Subcutaneous adipose tissue (tissue), 4 donors: ENCODE measurements around the gene MKLN1. TPM values are rescaled to one million over a fixed set of nuclear protein-coding genes. Genes with fewer than 3 reads are reported as not detected.

ENCODE experiments used
- total RNA-seq, 4 donors: library from RNA; depleted of rRNA; stranded (reverse); fragments of >200 nt; gene quantifications; one replicate each; pipeline ENCODE4 v1.1.0, GENCODE V29; 2016
- TF ChIP-seq, protein P1 (sequence below): fragments of 450-650 bp; IDR thresholded peaks from one replicate; pipeline ENCODE4 v1.5.1; 2016; ENCODE audit warnings: low read depth, mild to moderate bottlenecking, control low read depth, antibody characterized with exemption, moderate library complexity

The MKLN1 gene
- total RNA-seq, 4 donors from 2014 or later = 67.0 to 144 (median 89.2) TPM

GRCh38 chr7:131370523-131370968 lies 42.9 kb downstream of the MKLN1 start:
- TF ChIP-seq, protein P1, sequence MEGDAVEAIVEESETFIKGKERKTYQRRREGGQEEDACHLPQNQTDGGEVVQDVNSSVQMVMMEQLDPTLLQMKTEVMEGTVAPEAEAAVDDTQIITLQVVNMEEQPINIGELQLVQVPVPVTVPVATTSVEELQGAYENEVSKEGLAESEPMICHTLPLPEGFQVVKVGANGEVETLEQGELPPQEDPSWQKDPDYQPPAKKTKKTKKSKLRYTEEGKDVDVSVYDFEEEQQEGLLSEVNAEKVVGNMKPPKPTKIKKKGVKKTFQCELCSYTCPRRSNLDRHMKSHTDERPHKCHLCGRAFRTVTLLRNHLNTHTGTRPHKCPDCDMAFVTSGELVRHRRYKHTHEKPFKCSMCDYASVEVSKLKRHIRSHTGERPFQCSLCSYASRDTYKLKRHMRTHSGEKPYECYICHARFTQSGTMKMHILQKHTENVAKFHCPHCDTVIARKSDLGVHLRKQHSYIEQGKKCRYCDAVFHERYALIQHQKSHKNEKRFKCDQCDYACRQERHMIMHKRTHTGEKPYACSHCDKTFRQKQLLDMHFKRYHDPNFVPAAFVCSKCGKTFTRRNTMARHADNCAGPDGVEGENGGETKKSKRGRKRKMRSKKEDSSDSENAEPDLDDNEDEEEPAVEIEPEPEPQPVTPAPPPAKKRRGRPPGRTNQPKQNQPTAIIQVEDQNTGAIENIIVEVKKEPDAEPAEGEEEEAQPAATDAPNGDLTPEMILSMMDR = no peak

DNA sequence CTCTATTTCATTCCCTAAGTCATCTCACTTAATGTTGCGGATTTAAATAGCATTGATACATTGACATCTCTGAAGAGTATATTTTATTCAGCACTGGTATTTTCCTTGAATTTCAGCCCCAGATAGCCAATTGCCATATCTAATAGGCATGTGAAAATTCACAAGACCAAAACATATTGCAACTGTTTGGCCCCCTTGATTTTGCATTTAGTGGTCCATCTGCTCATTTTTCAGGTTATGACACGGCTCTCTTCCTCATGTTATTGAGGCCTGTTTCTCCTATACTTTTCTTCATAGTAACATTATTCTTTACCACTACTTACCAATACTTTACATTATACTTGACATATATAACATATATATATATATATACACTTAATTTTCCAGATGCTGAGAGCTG lies 43.7 kb downstream of the MKLN1 start:
- TF ChIP-seq, protein P1 = no peak

DNA sequence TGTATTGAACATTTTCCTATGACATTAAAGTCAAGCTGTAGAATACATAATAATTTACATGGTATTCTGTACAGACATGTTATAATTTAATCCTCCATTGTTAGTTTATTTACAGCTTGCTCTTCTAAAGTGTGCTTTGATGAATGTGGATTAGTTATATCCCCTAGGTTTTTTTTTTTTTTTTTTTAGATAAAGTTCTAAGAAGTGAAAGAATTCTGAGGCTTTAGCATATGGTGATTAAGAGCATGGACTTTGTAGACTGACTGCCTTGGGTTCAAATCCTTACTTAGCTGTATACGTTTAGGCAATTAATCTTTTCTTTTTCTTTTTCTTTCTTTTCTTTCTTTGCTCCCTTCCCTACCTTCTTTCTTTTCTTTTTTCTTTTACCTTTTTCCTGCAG lies 44.9 kb downstream of the MKLN1 start:
- TF ChIP-seq, protein P1 = no peak

DNA sequence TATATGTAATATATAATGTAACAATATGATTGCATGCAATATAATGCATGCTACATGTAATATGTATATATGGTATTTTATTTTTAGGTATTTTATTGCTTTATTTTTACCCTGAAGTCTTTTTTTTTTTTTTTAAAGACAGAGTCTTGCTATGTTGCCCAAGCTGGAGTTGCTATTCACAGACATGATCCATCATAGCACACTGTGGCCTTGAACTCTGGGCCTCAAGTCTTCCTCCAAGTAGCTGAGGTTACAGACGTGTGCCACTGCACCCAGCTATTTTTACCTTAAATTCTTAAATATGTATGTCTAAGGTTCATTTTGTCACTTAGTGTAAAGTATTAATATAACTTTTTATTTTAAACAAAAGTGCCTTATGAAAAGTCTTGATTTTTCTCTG lies 47.1 kb downstream of the MKLN1 start:
- TF ChIP-seq, protein P1 = no peak

- TF ChIP-seq, protein P1 = no peak
Observed at GRCh38 chr7:131381069-131381838, 53.6 kb downstream of the MKLN1 start.

GRCh38 chr7:131383417-131384285 lies 56.0 kb downstream of the MKLN1 start:
- TF ChIP-seq, protein P1 = no peak

- TF ChIP-seq, protein P1 = no peak
Observed at GRCh38 chr7:131384286-131384635, 56.6 kb downstream of the MKLN1 start.
